Karpas-422 (cell line): ENCODE measurements around the gene WASHC1. TPM values are rescaled to one million over a fixed set of nuclear protein-coding genes. Genes with fewer than 3 reads are reported as not detected.

Source experiments
- total RNA-seq: library from RNA; depleted of rRNA; stranded (reverse); fragments of >200 nt; shearing (Covaris generic); gene quantifications from 2 replicates; pipeline ENCODE4 v1.2.3, GENCODE V29; 2014; ENCODE audit warnings: low replicate concordance; rRNA removed

The WASHC1 gene
- total RNA-seq, 1 experiment from 2014 or later, result 11.4 TPM

Other genes starting within 250 kb of the WASHC1 start
- gene FOXD4, start 89.0 kb upstream of the WASHC1 start, total RNA-seq, result 0.93 and 2.4 TPM in 2 replicates
- gene ZNG1A, start 149.6 kb upstream of the WASHC1 start, total RNA-seq, result 51.5 and 71.0 TPM in 2 replicates
- 36.5 and 39.1 TPM in 2 replicates for gene DOCK8, start 185.4 kb upstream of the WASHC1 start, total RNA-seq